Right hindlimb (tissue), 1 donor: ENCODE data around the gene NAT14.
"Not testable (repeated sequence)": the region's sequence is repeated elsewhere in the genome, so short reads cannot be mapped to it uniquely, and the experiment has no call there.

ENCODE experiments used
- DNase-seq: peaks from one replicate; pipeline ENCODE4 v3.0.0-alpha.2; 2018

The NAT14 gene

DNA sequence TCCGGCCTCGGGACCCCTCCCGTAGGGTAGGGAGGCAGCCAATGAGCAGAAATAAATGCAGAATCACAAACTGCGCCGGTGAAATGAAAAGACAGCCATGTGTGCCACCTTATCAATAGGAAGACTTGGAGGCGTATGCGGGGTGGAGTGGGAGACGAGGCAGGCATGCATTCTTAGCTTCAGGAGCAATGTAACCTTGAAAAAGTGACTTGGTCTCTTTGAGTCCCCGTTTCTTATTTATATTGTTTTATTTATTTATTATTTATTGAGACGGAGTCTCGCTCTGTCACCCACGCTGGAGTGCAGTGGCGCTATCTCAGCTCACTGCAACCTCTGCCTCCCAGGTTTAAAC is 19.2 kb downstream of the NAT14 start:
- no peak for DNase-seq

DNA sequence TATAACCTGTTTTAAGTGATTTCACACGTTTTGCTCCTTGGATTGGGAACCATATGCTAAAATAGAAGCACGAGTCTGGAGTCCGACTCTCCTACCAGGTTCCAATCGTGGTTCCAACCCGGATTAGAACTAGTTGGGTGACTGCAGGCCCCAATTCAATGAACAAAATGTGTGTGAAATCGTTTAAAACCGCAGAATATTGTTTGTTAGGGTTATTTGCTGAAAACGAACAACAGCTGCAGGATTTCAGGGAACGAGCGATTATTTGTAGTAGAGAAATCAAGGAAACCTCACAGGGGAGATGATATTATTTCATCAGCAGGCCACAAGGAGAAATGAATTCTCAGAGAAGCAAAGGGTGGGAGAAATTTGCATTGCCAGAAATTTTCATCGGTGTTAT is 20.0 kb downstream of the NAT14 start:
- DNase-seq = no peak

DNA sequence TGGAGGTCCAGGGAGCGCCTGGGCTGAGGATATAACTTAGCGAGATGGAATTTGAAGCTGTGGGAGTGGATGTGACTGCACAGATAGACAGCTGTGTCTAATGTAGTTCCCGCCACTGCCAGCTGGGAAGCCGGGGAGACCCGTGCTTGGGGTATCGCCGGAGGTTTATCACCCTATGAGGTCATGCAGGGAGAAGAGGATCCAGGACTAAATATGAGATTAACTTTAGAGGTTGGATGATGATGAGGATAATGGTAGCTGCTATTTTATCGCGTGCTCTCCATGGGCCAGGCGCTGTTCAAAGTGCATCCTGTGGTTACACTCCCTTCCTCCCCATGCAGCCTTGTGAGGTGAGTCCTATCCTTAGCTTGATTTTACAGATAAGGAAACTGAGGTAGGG is 23.1 kb downstream of the NAT14 start:
- DNase-seq = no peak

DNA sequence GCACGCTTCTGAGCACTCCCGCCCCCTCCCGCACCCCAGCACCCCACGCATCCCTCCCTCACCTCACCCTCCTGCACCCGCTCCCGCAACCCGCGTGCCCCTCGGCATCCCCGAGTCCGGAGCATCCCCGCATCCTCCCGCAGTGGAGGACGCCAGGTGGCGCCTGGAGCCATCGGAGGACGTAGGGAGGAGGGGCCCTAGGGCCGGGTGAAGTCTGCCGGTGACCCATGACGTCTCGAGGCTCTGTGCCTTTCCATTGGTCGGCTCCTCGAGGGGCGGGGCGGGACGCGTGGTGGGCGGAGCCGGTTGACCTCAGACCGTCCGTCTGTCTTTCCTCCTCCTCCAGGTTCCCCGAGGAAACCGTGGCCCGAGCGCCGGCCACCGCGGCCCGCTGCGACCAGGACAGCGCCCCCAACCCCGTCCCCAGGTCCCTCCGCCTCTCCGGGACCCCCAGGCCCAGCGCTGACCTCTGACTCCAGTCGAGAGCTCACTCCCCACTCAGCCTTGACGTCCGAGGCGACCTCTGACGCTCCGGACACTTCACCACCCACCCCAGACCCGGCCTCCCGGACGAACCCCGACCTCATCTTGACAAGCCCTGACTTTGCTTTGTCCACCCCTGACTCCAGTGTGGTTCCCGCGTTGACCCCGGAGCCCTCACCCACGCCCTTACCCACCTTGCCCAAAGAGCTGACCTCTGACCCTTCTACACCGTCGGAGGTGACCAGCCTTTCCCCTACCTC is 32.1 kb downstream of the NAT14 start:
- peak; percentile 93 for DNase-seq

DNA sequence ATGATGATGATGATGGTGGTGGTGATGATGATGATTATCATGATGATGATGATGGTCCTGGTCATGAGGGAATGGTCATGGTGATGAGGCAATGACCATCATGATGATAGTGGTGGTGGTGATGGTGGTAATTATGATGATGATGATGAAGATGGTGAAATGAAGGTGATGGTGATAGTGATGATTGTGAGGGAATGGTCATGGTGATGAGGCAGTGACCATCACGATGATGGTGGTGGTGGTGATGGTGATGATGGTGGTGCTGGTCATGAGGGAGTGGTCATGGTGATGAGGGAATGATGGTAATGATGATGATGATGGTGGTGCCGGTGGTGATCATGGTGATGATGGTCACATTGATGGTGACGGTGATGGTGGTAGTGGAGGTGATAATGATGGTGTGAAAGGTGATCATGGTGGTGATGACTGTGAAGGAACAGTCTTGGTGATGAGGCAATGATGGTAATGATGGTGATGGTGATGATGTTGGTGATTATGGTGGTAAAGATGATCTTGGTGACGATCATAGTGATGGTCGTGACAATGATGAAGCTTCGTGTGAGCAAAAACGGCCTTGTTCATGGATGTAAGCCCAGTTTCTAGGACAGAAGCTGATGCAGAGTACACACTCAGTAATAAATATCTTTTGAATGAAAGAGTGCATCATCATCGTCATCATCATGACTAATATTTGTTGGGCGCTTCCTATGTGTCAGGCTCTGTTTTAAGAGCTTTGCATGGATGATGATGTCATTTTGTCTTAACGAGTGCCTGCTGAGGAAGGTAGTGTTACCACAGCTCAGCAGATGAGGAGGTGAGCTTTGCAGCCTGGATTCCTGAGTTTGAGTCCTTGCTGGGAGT is 34.7 kb downstream of the NAT14 start:
- DNase-seq = no peak

DNA sequence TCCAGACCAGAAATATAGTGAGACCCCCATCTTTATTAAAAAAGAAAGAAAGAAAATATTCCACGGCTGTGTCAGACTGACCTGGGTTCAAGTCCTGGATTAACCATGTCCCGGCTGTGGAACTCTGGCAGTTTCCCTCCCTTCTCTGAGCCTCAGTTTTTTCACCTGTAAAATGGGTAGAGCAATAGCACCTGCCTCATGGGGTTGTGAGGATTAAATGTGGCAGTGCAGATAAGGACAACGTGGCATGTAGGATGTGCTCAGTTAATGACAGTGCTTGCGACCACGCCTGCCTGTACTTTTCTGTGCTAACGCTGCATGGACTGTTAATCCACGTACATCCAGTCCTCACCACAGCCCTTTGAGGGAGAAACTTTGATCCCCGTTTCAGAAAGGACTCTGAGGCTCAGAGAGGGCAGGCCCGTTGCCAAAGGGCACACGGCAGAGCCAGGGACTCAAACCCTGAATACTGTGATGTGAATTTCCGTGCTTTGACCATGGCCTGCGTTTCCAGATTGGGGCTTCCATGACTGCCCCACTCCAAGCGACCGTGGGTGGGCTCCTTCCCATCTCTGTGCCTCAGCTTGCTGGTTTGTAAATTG is 35.8 kb downstream of the NAT14 start:
- no peak for DNase-seq

GRCh38 chr19:55525289-55526101 is 40.5 kb downstream of the NAT14 start:
- no peak for DNase-seq

DNA sequence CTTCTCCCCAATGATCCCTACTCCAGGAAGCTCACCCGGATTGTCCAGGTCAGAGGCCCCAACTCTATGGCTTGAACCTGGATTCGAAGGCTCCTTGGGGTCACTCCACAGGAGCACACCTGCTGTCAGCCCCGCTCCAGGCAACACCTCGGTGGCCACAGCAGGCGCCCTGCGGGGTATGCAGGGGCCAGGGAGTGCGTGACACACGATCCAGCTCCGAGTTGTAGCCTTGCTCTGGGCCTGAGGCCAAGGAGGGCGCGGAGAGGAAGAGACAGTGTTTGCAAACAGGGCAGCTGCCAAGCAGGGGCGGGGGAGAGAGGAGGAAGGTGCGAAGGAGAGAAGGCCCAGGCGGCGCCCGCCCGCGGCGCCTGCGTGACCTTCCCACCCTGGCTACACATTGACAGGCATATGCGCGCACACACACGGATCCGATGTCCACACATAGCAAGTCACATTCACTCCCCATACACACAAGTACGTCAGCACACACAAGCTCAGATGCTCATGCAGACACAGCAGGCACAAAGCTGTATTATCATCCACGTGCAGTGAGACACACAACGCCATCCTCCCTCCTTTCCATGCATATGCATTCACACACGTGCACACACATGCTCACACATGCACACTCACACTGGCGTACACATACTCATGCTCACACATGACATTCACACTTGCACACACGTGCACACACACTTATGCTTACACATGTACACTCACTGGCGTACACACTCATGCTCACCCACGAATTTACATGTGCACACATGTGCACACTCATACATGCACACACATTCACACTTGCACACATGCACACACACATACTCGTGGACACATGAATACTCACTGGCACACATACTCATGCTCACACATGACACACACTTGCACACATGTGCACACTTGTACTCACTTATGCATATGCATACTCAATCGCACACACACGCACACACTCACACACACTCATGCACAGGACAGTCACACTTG is 41.5 kb downstream of the NAT14 start:
- DNase-seq = peak; percentile 87

DNA sequence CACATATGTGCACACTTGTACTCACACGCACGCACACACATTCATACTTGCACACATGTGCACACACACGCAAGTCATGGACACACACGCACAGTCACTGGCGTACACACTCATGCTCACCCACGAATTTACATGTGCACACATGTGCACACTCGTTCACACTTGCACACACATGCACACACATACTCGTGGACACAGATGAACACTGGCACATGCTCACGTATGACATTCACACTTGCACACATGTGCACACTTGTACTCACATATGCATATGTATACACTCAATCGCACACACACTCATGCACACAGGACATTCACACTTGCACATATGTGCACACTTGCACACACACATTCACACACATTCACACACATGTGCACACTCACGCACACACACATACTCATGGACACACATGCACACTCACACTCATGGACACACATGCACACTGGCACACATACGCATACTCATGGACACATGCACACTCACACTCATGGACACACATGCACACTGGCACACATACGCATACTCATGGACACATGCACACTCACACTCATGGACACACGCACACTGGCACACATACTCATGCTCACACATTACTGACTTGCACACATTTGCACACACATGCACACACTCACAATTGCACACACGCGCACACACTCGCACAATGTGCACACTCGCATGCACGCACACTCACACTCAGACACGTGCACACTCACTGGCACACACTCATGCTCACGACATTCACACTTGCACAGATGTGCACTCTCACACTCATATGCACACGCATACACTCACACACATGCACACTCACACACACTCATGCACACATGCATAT is 42.4 kb downstream of the NAT14 start:
- no peak for DNase-seq

DNA sequence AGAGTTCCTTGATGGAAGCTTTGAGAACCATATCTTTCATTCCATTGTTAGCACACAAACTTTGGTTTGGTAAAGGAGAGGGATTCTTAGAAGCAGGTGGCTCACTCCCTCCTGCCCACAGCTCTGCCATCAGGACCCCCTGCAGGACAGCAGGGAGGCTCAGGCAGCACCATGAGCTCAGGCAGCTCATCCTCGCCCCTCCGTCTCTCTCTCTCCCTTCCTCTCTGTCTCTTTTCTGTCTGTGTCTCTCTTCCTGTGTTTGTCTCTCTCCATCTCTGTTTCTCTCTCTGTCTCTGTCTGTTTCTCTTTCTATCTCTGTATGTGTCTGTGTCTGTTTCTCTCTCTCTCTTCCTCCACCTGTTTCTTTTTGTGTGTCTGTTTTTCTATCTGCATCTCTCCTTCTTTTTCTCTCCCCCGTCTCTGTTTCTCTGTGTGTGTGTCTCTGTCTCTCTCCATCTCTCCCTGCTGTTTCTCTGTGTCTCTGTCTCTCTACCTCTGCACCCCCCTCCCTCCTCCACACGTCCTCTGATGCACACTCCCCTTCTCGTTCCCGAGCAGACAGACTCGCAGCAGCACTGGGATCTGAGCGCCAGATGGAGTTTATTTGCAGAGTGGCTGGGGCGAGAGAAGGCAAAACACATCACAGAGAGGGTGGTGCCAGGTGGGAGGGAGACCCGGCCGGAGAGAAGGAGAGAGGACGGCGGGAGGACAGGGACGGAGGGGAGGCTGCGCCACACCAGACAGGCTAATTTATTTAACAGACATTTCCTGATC is 43.2 kb downstream of the NAT14 start:
- no peak for DNase-seq

DNA sequence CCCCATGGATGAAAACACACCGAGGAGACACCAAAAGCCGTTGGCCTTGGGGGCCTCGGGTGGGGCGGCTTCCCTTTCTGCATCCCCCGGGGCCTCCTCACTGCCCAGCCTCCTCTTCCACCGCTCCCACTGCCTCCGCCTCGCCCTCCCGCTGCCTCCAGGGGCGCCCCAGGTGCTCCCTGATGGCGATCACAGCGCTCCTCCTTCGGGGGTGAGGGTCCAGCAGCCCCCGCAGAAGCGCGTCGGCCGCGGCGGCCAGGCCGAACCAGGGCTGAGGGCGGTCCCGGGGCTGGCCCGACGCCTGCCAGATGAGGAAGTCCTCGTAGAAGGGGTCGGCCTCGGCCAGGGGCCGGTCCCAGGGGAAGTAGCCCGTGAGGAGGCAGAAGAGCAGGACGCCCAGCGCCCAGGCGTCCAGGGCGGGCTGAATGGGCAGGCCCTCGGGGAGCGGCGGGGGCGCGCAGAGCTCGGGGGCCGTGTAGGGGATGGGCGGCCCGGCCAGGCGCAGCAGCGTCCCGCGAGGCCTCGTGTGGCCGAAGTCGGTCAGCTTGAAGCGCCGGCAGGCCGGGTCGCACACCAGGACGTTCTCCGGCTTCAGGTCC is 44.7 kb downstream of the NAT14 start:
- DNase-seq = no peak

GRCh38 chr19:55530996-55531395 is 46.0 kb downstream of the NAT14 start:
- DNase-seq = no peak

DNA sequence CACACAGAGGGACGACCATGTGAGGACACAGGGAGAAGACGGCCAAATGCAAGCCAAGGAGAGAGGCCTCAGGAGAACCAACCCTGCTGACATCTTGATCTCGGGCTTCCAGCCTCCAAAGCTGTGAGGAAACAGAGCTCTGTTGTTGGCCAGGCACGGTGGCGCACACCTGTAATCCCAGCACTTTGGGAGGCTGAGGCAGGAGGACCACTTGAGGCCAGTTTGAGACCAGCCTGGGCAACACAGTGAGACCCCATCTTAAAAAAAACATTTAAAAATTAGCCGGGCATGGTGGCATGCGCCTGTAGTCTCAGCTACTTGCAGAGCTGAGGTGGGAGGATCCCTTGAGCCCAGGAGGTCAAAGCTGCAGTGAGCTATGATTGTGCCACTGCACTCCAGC is 49.3 kb downstream of the NAT14 start:
- not testable (repeated sequence) for DNase-seq

- no peak for DNase-seq
Measured at GRCh38 chr19:55535173-55535964, 50.4 kb downstream of the NAT14 start.

GRCh38 chr19:55535965-55536350 is 51.0 kb downstream of the NAT14 start:
- no peak for DNase-seq

DNA sequence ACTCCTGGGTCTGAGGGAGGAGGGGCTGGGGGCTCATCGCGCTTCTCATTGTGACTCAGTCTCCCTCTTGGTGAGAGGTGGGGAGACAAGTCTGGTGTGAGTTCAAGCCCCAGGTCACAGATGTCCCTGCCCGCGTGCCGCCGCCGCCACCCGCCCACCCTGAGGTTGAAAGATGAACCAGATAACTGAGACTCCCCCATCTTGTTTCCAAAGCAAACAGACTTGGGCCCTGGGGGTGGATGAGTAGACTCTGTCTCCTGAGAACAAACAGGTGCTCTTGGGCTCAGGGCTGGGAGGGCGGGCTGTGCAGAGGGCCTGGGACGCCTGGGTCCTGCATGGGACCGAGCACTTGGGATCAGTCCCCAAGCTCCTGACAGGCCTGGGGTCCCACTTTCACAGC is 51.4 kb downstream of the NAT14 start:
- no peak for DNase-seq
